Liver (tissue), 3 donors: ENCODE results near the gene DLL1.

ENCODE experiments used
- ATF3 ChIP-seq: IDR thresholded peaks from 2 replicates; pipeline ENCODE4 v1.6.1; 2016; ENCODE audit warnings: antibody characterized with exemption
- CTCF ChIP-seq: fragments of 150-350 bp; IDR thresholded peaks from 2 replicates; pipeline ENCODE4 v1.5.1; 2017; ENCODE audit warnings: improper control_type of control experiment, low read depth, low read length; ENCODE audit not compliant: missing input control
- MAX ChIP-seq: IDR thresholded peaks from 2 replicates; pipeline ENCODE4 v1.6.1; 2016; ENCODE audit warnings: antibody characterized with exemption
- RAD21 ChIP-seq, 2 donors: IDR thresholded peaks; 2 replicates each; pipeline ENCODE4 v1.6.1; 2016; ENCODE audit warnings: antibody characterized with exemption in 2 of 2, mild to moderate bottlenecking in 2 of 2
- SP1 ChIP-seq: IDR thresholded peaks from 2 replicates; pipeline ENCODE4 v1.6.1; 2018; ENCODE audit warnings: antibody characterized with exemption, mild to moderate bottlenecking
- TAF1 ChIP-seq: conservative IDR thresholded peaks from 2 replicates; pipeline ENCODE4 v1.6.1; 2016; ENCODE audit warnings: antibody characterized with exemption, mild to moderate bottlenecking
- YY1 ChIP-seq: IDR thresholded peaks from 2 replicates; pipeline ENCODE4 v1.6.1; 2016; ENCODE audit warnings: antibody characterized with exemption, mild to moderate bottlenecking
- donor health status: healthy.
- donor health status: healthy.

- TF ChIP-seq CTCF (no peak), YY1 (no peak), SP1 (no peak), MAX (no peak), TAF1 (no peak), RAD21 (IDR thresholded peaks at IDR 0.05) (no peak), ATF3 (no peak)
These were observed 38.9 kb downstream of the DLL1 start for GRCh38 chr6:170251776-170252571.
